GM12874 (cell line): ENCODE results near the gene SNX19.

ENCODE experiments used
- CTCF ChIP-seq: IDR thresholded peaks from 2 replicates; pipeline ENCODE4 v1.5.1; 2011; ENCODE audit warnings: low read depth, mild to moderate bottlenecking, control low read depth, low read length, moderate library complexity; ENCODE audit not compliant: insufficient read depth

The SNX19 gene

GRCh38 chr11:130892861-130893260 is 23.4 kb downstream of the SNX19 start:
- TF ChIP-seq CTCF: no peak

GRCh38 chr11:130891326-130891725 is 25.0 kb downstream of the SNX19 start:
- TF ChIP-seq CTCF: no peak

- TF ChIP-seq CTCF: no peak
These were observed 26.1 kb downstream of the SNX19 start for GRCh38 chr11:130890039-130890745.

GRCh38 chr11:130888790-130889189 is 27.5 kb downstream of the SNX19 start:
- no peak for TF ChIP-seq CTCF

GRCh38 chr11:130886704-130887103 is 29.6 kb downstream of the SNX19 start:
- no peak for TF ChIP-seq CTCF

GRCh38 chr11:130882138-130882551 is 34.1 kb downstream of the SNX19 start:
- no peak for TF ChIP-seq CTCF

GRCh38 chr11:130881475-130882137 is 34.7 kb downstream of the SNX19 start:
- no peak for TF ChIP-seq CTCF
